GM12874 (cell line): ENCODE results near the gene SMCP.
A peak's percentile ranks its signal among the peaks of the same experiment; 100 is the strongest.

Experiments
- CTCF ChIP-seq: IDR thresholded peaks from 2 replicates; pipeline ENCODE4 v1.5.1; 2011; ENCODE audit warnings: low read depth, mild to moderate bottlenecking, control low read depth, low read length, moderate library complexity; ENCODE audit not compliant: insufficient read depth

SMCP gene

DNA sequence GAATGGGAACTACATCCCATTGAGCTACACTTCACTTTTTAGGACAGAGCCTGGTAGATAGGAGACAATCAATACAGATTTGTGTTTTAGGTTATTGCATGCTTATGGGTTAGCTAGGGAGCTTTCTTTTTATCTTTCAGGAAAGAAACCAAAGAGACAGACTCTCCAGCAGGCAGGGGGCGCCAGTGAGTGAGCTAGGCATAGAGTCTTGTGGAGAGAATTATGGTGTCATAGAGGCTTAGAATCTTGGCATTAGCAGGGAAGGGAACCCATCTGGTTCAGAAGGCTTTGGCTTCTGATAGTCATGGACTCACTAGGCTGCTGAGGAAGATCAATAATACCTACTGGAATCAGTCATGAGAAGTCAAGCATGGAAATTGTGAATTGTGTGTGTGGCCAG is at the start of gene SMCP:
Gene SMCP (plus strand): TSS at position 281 of the 400 bp plus-strand sequence. CDS start 6,101 bp downstream, outside the sequence.
- peak; percentile 47; the same call in 1 of the 2 replicates for TF ChIP-seq CTCF

DNA sequence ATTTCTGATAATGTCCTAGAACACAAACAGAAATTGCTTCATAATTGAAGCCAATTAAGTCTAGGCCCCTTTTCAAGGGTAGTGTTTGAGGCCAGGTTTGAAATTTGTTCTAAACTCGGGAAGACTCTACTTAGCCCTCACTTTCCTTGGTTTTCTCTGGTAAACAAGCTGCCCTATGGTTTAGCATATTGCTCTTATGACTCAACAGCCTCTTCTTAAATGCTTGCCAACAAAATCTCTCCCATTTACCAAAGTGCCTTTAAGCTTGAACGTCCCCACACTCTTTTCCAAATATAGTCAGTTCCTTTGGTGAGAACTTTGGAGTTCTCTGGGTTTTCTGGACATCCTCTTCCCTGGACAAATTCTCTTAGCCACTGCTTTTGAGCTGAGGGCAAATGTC is 41.3 kb upstream of the SMCP start:
- TF ChIP-seq CTCF = no peak

DNA sequence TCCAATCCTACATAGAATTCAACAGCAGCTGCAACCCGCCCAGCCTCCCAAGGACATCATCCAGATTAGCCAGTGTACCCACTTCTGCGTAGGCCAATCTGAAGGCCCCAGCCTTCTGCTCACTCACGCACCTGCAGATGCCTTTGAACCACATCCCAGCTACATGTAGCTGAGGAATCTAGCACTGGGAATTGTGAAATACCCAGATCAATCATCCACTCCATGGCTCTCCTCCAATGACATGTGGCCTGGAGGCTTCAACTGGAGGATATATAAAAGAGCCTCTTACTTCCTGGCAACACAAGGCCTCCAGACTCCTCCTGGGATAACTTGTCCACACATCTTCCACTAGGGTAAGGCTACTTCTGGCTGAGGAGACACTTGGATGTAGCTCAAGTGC is 35.6 kb upstream of the SMCP start, which contains the start of gene LCE6A:
Gene LCE6A (plus strand): TSS at position 301 of the 400 bp plus-strand sequence. CDS start 665 bp downstream, outside the sequence.
- TF ChIP-seq CTCF = no peak

- TF ChIP-seq CTCF = no peak
These were observed 22.5 kb upstream of the SMCP start for GRCh38 chr1:152855661-152856060.

DNA sequence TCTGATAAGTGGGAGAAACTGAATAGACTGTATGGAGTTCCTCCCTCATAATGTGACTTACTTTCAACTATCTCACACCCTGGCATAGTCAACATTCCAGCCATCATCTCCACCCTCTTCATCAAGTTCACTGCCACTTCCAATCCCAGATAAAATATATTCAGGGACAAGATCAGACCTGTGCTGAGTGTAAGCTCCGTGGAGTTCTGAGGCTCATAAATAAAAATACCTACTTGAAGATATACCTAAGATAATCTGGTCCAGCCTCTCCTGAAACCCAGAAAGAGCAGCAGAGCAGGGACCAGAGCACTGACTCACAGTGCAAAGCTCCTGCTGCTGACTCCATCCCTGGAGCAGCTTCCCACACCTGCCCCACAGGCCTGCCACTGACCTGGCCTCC is 20.1 kb upstream of the SMCP start:
- no peak for TF ChIP-seq CTCF

- no peak for TF ChIP-seq CTCF
These were observed 18.4 kb upstream of the SMCP start, which contains the start of gene LCE7A for GRCh38 chr1:152859696-152860095. TSS of gene LCE7A (plus strand) at chr1:152859996. CDS start at chr1:152860698, 702 bp downstream.

DNA sequence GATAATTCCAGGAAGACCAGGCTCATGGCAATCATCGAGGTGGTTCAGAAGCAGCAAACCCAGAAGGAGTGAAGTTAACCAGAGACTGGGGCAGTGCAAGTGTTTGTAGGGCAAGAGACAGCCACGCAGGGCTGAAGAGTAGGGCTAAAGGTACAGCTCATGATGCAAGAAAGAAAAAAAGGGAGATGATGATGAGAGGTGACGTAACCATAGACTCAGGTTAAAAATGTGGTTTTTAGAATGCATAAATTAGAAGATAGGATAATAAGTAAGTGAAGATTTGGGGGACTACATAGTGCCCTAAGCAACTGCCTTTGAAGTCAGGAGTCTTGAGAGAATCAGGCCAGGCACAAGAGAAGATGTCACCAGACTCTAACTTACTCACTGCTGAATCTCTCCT is 18.0 kb upstream of the SMCP start:
- TF ChIP-seq CTCF = no peak
